NCI-H82 (cell line): ENCODE measurements around the gene PLA2G2C.
A peak's percentile ranks its signal among the peaks of the same experiment; 100 is the strongest.

Experiments
- DNase-seq: peaks from one replicate; lab custom pipeline; 2025; lab: John Stamatoyannopoulos, UW

The PLA2G2C gene

GRCh38 chr1:20183616-20184271, 2.6 kb downstream of the PLA2G2C start:
- no peak for DNase-seq

DNA sequence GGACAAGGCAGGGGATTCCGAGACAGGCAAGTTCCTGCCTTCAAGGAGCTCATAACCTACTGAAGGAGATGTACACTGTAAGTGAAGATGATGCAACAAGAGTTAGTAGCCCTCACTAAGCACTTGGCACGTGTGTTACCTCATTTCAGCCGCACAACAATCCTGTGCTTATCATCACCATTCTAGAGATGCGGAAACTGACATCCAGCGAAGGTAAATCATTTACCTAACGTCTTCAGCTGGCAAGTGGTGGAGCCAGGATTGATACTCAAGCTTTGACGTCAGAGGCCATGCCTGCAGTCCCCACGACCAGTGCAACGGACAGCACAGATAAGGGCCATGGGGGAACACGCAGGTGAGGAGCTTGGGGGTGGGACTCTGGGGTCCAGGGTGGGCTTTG, 3.3 kb downstream of the PLA2G2C start:
- no peak for DNase-seq

- DNase-seq, result no peak
Observed at GRCh38 chr1:20182415-20182814, 3.9 kb downstream of the PLA2G2C start.

DNA sequence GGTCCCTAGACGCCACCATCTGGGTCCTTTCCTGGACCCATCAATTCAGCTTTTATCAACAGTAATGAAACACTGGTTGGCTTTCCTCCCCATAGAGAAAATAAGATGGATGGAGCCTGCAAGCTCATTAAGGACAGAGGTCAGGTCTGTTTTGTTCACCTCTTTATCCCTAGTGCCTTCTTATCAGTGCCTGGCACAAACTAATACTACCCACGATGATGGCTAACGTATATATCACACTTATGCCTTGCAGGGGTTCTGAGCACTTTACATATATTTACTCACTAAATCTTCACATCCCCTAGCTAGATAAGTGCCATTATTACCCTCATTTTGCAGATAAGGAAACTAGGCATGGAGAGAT, 5.5 kb downstream of the PLA2G2C start:
- DNase-seq, result no peak

DNA sequence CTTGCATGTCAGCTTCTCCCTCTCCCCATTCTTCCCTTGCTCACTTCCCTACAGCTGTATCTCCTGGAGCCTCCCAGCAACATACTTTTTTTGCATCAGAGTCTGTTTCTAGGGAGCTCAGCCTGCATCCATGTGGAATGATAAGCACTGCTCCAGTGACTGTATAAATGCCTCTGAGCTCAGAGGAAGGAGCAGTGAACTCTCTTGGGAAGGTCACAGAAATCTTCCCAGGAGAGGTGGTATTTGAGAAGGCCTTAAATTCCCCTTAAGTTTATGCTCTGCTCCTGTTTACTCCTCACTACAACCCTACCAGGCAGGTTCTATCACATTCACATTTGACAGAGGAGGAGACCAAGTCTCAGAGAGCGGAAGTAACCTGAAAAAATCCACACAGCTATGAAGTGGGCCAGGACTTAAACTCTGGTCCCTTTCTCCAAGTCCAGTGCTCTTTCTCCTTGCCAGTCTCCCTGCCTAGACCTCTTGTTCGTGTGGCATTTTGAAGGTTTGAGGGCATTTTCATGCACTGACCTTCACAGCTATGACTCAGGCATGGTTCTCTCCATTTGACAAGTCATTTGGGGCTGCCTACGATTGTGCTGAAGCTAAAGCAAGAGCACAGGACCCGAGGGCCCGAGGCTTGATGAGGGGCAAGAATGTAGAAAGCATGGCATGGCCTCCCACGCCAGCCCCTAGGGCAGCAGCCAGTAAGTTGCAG, 6.0 kb downstream of the PLA2G2C start:
- DNase-seq, result no peak

GRCh38 chr1:20179371-20180128, 6.8 kb downstream of the PLA2G2C start:
- DNase-seq, result no peak

- no peak for DNase-seq
Observed at GRCh38 chr1:20178634-20179370, 7.5 kb downstream of the PLA2G2C start.

DNA sequence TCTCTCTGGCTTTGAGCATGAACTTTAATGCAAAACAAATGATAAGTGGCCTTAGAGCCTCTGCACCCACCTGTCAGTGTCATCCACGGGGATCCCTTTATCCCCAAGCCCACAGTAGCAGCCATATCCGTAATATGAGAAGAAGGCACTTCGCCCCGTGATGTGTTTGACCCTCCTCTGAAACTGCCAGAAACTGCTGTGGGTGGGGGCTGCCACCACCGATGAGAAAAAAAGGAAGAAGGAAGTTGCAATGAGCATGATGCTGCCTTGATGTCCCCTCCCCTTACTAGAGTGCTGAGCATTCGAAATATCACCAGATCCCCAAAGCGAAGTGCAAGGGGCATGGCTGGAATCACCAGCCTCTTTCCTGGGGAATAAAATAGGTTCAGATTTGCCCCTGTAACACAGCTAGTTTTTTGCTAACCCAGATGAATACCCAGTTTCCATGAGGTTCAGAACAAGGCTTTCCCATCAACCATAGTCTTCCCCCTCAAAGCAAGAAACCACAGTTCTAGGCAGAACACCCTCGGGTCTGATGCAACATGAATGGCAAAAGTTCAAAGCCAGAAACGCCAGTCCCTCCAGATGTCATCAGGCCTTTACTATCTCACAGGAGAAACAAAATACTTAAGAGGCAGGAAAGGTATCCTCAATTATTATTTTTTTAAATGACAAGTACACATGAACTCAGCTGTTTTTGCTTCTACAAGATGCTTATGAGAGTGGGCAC, 11.2 kb downstream of the PLA2G2C start:
- no peak for DNase-seq

DNA sequence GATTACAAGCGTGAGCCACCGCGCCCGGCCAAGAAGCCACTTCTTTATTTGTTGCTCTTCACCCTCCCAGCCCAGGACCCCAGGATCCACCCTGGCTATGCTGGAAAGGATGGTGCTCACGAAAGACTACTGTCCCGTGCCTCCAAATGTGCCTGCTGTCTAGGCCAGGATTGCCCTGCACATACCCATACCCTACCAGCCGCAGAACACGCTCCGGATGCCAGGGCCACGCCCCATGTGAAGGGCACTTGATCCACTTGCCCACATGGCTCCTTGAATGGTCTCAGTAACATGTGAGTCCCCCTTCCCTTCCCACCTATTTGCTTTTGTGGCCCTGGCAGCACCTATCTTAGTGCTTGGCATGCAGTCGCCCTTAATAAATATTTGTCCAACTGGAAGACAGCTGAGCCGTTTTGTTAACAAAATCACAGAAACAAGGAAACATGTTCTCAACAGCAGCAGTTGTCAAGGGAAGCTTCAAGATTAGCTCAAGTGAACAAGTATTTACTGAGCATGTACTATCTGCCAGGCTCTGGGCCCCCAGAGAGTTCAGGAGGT, 14.2 kb downstream of the PLA2G2C start:
- DNase-seq, result no peak

- no peak for DNase-seq
Observed at GRCh38 chr1:20169932-20170331, 16.4 kb downstream of the PLA2G2C start.

- no peak for DNase-seq
Observed at GRCh38 chr1:20168564-20169491, 17.5 kb downstream of the PLA2G2C start.

GRCh38 chr1:20167126-20167525, 19.2 kb downstream of the PLA2G2C start:
- DNase-seq, result no peak

DNA sequence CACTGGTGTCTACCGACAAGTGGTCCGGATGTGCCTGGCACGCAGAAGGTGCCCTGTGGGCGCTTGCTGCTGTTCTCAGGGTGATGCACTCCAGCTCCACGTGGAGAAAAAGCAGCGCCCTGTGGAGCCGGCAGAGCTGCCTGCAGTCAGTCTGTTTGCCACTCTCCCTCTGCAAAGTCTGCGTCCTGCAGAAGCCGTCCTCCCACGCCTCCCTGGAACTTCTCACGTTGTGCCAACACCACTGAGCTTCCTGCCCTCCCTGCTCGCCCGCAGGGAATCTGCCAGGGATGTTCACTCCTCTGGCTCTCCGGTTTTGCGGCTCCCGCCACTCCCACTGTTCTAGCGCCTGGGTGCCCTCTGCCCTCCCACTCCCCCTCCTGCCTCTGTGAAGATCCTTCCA, 20.3 kb downstream of the PLA2G2C start:
- DNase-seq, result no peak

- DNase-seq, result peak; percentile 67
Observed at GRCh38 chr1:20165522-20165951, 20.8 kb downstream of the PLA2G2C start.

DNA sequence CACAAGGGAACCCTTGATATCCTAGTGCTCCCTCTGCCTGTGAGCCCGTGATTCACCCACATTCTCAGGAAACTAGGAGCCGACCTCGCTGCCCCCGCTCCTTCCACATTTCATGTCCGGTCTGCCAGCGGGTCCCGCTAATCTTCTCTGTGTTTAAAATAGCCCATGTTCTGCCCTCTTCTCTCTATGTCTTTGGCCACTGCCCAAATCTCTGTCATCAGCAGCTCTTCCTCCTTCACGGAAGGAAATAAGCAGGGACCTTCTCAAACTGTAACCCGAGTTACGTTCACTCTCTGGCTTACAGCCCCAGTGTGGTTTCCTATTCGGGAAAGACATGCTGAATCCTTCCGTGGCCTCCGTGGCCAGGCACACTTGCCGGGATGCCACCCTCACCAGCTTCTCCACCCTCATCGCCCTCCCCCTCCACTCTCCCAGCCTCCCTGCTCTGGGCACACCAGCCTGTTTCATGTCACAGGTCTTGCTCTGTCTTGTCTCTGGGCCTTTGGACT, 21.6 kb downstream of the PLA2G2C start:
- DNase-seq, result no peak

DNA sequence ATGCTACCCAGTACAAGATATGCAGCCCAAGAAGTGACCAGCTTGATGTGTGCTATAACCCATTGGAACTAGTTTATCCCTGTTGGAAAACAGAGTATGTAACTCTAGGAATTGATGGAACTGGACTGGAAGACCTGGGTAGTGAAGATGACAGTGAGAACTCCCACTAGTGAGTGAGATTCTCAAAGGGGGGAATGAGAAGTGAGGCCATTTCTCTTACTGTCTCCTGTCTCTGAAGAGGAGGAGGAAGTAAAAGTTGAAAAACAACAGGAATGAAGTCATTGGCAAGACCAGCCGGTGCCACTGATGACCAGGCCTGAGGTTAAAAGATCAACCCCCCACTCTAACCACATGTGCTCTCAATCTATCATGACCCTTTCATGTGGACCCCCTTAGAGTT, 26.3 kb downstream of the PLA2G2C start:
- no peak for DNase-seq

- no peak for DNase-seq
Observed at GRCh38 chr1:20158358-20159070, 27.8 kb downstream of the PLA2G2C start.

DNA sequence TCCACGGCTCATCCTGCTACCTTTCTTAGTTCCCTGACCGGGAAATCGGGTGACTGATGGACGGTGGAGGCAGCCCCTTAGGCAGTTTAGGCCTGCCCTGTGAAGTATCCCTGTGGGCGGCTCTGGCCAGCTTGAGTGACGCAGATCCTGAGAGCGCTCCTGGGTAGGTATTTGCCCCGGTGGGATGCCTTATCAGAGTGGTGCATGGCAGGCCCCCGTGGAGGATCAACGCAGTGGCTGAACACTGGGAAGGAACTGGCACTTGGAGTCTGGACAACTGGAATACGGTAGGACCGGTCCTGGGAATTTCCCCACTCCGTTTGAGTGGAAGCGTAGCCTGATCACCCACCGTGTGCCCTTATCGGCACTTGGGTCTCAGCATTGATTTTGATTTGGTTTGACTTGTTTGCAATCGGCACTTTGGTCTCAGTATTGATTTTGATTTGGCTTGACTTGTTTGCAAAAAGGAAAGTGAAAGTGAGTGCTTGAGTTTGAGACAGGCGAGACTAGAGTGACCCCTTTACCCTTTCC, 32.0 kb downstream of the PLA2G2C start:
- no peak for DNase-seq

- DNase-seq, result no peak
Observed at GRCh38 chr1:20153000-20153418, 33.3 kb downstream of the PLA2G2C start.
